Neural progenitor cell (in vitro differentiated cells): ENCODE data around the gene SCFD2. TPM values are rescaled to one million over a fixed set of nuclear protein-coding genes. Genes with fewer than 3 reads are reported as not detected.
A peak's percentile ranks its signal among the peaks of the same experiment; 100 is the strongest.

Source experiments
- DNase-seq: peaks from one replicate; pipeline ENCODE4 v3.0.0-alpha.2; 2016; ENCODE audit warnings: low spot score
- H2AFZ ChIP-seq: fragments of 200-600 bp; sonication (generic); replicated peaks from 2 replicates; pipeline ENCODE4 v1.6.1; 2016; ENCODE audit warnings: antibody characterized with exemption
- H3F3A ChIP-seq: fragments of 200-600 bp; sonication (generic); 2 replicates; pipeline ENCODE4 v1.6.1; 2016; ENCODE audit warnings: antibody characterized with exemption, low read depth
- H3K27ac ChIP-seq: fragments of 200-600 bp; sonication (generic); 2 replicates; pipeline ENCODE4 v1.5.1; 2016; ENCODE audit warnings: mild to moderate bottlenecking
- H3K27me3 ChIP-seq: fragments of 200-600 bp; sonication (generic); 2 replicates; pipeline ENCODE4 v1.6.1; 2016; ENCODE audit warnings: mild to moderate bottlenecking, moderate library complexity
- H3K36me3 ChIP-seq: fragments of 200-600 bp; sonication (generic); 2 replicates; pipeline ENCODE4 v1.5.1; 2016
- H3K4me1 ChIP-seq: fragments of 200-600 bp; sonication (generic); 2 replicates; pipeline ENCODE4 v1.6.1; 2016; ENCODE audit warnings: mixed run types
- H3K4me2 ChIP-seq: fragments of 200-600 bp; sonication (generic); 2 replicates; pipeline ENCODE4 v1.6.1; 2016
- H3K4me3 ChIP-seq: fragments of 200-600 bp; sonication (generic); 2 replicates; pipeline ENCODE4 v1.5.1; 2016
- H3K79me2 ChIP-seq: fragments of 200-600 bp; sonication (generic); 2 replicates; pipeline ENCODE4 v1.6.1; 2016; ENCODE audit warnings: low read depth
- H3K9ac ChIP-seq: fragments of 200-600 bp; sonication (generic); 2 replicates; pipeline ENCODE4 v1.6.1; 2016
- H3K9me3 ChIP-seq: fragments of 200-600 bp; sonication (generic); 2 replicates; pipeline ENCODE4 v1.5.1; 2016; ENCODE audit warnings: low read depth
- H4K20me1 ChIP-seq: fragments of 200-600 bp; sonication (generic); 2 replicates; pipeline ENCODE4 v1.6.1; 2016; ENCODE audit warnings: low read depth
- H3K27ac Mint-ChIP-seq: 3 replicates; pipeline ENCODE4 v1.8.0; 2021; ENCODE audit warnings: mixed read lengths
- H3K27me3 Mint-ChIP-seq: 2 replicates; pipeline ENCODE4 v1.8.0; 2022; ENCODE audit warnings: low read depth, mild to moderate bottlenecking, inconsistent platforms, moderate library complexity, mixed read lengths; ENCODE audit not compliant: insufficient read depth
- H3K36me3 Mint-ChIP-seq: 3 replicates; pipeline ENCODE4 v1.8.0; 2021; ENCODE audit warnings: mixed read lengths
- H3K4me1 Mint-ChIP-seq: 3 replicates; pipeline ENCODE4 v1.8.0; 2021; ENCODE audit warnings: mixed read lengths
- H3K4me3 Mint-ChIP-seq: 3 replicates; pipeline ENCODE4 v1.8.0; 2021; ENCODE audit warnings: mild to moderate bottlenecking, moderate library complexity, mixed read lengths
- H3K9me3 Mint-ChIP-seq: 3 replicates; pipeline ENCODE4 v1.8.0; 2020; ENCODE audit warnings: mixed read lengths
- EZH2 ChIP-seq: fragments of 200-600 bp; sonication (generic); IDR thresholded peaks from 2 replicates; pipeline ENCODE4 v1.6.1; 2017; ENCODE audit warnings: antibody characterized with exemption, mild to moderate bottlenecking, moderate library complexity
- EZH2phosphoT487 ChIP-seq: fragments of 200-600 bp; sonication (generic); IDR thresholded peaks from 2 replicates; pipeline ENCODE4 v1.6.1; 2017; ENCODE audit warnings: antibody characterized with exemption
- total RNA-seq: library from RNA; depleted of rRNA; stranded (reverse); fragments of >200 nt; gene quantifications from 2 replicates; pipeline ENCODE4 v1.2.3, GENCODE V29; 2015; ENCODE audit warnings: low replicate concordance
- TF ChIP-seq, protein P1 (sequence below): fragments of 200-600 bp; sonication (generic); IDR thresholded peaks from 2 replicates; pipeline ENCODE4 v1.5.1; 2017; ENCODE audit warnings: antibody characterized with exemption, mild to moderate bottlenecking

SCFD2 gene
- total RNA-seq, 1 donor from 2014 or later, result 4.8 TPM

DNA sequence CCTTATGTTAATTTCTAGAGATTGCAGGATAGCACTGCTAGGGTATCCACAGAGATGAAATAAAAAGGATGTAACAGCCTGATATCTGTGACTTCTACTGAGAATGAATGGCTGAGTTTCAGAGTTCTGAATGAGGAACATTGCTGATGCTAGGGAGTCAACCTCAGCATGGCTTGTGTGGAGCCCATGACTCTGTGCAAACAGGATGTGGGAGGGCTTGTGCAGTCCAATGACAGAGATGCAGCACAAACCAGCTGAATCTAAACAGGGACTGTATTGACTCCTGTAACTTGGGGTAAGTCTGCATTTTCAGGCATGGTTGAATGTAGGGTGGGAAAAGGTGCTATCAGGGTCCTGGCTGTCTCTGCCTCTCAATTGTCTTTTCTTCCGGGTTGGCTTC lies 509.1 kb downstream of the SCFD2 start:
- H3K27ac Mint-ChIP-seq, result peak overlapping the region; percentile 13
- H3K9me3 ChIP-seq, result no peaks in the 10 kb centered on the region

DNA sequence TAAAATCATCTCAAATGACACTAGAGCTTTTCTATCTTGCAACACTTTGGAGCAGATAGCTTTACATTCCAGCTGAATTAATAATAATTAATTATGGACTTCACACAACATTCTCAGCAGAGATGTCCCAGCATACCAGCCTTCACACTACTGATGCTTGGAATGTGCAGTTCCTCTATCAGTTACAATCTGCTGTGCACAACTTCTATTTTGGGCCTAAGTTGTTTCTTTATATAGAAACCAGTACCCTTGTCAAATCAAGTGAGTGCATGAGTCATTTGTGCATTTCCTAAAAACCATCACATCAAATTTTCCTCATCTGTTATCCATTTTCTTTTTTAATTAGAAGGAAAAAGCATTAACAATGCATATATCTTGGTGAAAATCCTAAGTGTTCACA lies 512.5 kb downstream of the SCFD2 start:
- Histone ChIP-seq H3K27ac (no peak overlapping the region), H2AFZ (no peak overlapping the region), H3K4me3 (no peak overlapping the region), H3K9me3 (no peaks in the 10 kb centered on the region), H3F3A (no peaks in the 10 kb centered on the region), H3K36me3 (no peaks in the 10 kb centered on the region), H3K4me1 (peaks cover 6% of the 10 kb centered on the region), H3K9ac (no peak overlapping the region), H3K4me2 (no peak overlapping the region), H4K20me1 (no peaks in the 10 kb centered on the region), H3K27me3 (no peaks in the 10 kb centered on the region), H3K79me2 (no peaks in the 10 kb centered on the region)
- Mint-ChIP-seq H3K4me3 (no peak overlapping the region), H3K9me3 (peaks cover 15% of the 10 kb centered on the region), H3K27me3 (peaks cover 7% of the 10 kb centered on the region), H3K4me1 (peaks cover 36% of the 10 kb centered on the region), H3K36me3 (no peaks in the 10 kb centered on the region), H3K27ac (no peak overlapping the region)
- no peak for DNase-seq
- TF ChIP-seq EZH2, result no peak
- TF ChIP-seq EZH2phosphoT487, result no peak
- TF ChIP-seq, protein P1, sequence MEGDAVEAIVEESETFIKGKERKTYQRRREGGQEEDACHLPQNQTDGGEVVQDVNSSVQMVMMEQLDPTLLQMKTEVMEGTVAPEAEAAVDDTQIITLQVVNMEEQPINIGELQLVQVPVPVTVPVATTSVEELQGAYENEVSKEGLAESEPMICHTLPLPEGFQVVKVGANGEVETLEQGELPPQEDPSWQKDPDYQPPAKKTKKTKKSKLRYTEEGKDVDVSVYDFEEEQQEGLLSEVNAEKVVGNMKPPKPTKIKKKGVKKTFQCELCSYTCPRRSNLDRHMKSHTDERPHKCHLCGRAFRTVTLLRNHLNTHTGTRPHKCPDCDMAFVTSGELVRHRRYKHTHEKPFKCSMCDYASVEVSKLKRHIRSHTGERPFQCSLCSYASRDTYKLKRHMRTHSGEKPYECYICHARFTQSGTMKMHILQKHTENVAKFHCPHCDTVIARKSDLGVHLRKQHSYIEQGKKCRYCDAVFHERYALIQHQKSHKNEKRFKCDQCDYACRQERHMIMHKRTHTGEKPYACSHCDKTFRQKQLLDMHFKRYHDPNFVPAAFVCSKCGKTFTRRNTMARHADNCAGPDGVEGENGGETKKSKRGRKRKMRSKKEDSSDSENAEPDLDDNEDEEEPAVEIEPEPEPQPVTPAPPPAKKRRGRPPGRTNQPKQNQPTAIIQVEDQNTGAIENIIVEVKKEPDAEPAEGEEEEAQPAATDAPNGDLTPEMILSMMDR, result no peak

More for the DNA sequence above, 509.1 kb downstream of the SCFD2 start:
- H3K4me1 Mint-ChIP-seq, result peaks cover 44% of the 10 kb centered on the region
- Histone ChIP-seq H3F3A (no peaks in the 10 kb centered on the region), H3K27me3 (peaks cover 23% of the 10 kb centered on the region), H3K27ac (no peak overlapping the region), H3K9ac (no peak overlapping the region), H3K4me1 (peaks cover 11% of the 10 kb centered on the region), H3K4me3 (no peak overlapping the region), H3K79me2 (no peaks in the 10 kb centered on the region), H3K4me2 (no peak overlapping the region), H2AFZ (no peak overlapping the region), H3K36me3 (no peaks in the 10 kb centered on the region), H4K20me1 (no peaks in the 10 kb centered on the region)
- no peaks in the 10 kb centered on the region for H3K36me3 Mint-ChIP-seq
- H3K4me3 Mint-ChIP-seq, result no peak overlapping the region
- H3K27me3 Mint-ChIP-seq, result peaks cover 12% of the 10 kb centered on the region
- no peak for DNase-seq
- peaks cover 21% of the 10 kb centered on the region for H3K9me3 Mint-ChIP-seq
- TF ChIP-seq, protein P1, result no peak
- TF ChIP-seq EZH2phosphoT487 (no peak), EZH2 (no peak)

DNA sequence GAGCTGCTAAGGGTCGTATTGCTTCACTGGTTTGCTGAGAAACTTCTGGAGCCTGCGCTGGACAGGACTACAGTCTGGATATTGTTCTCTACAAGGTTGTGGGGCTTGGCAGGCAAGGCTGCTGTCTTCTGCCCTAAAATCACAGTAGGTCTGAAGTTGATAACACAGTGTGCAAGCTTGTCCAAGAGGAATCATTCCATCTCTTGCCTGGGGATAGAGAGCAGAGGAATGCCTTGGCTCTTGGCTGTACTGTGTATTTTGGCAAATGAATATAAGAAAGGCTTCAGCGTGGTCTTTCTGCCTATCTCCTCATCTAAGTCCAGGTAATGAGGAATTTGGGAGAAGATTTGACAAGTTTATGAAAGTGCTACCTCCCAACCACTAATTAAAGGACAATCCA lies 513.1 kb downstream of the SCFD2 start:
- no peak for DNase-seq
- H3K36me3 ChIP-seq, result no peaks in the 10 kb centered on the region
- Mint-ChIP-seq H3K4me1 (peaks cover 36% of the 10 kb centered on the region), H3K9me3 (peaks cover 9% of the 10 kb centered on the region), H3K27ac (peak overlapping the region; percentile 13), H3K4me3 (no peak overlapping the region), H3K27me3 (peaks cover 6% of the 10 kb centered on the region), H3K36me3 (no peaks in the 10 kb centered on the region)
- no peaks in the 10 kb centered on the region for H3K9me3 ChIP-seq
- H3K4me3 ChIP-seq, result no peak overlapping the region
- H3K27me3 ChIP-seq, result no peaks in the 10 kb centered on the region
- no peaks in the 10 kb centered on the region for H3F3A ChIP-seq
- H4K20me1 ChIP-seq, result no peaks in the 10 kb centered on the region
- H3K4me2 ChIP-seq, result no peak overlapping the region
- no peak for TF ChIP-seq EZH2phosphoT487
- no peak for TF ChIP-seq EZH2
- TF ChIP-seq, protein P1, result no peak
- peaks cover 6% of the 10 kb centered on the region for H3K4me1 ChIP-seq
- H2AFZ ChIP-seq, result peak overlapping the region; percentile 42
- no peak overlapping the region for H3K27ac ChIP-seq
- H3K79me2 ChIP-seq, result no peaks in the 10 kb centered on the region
- H3K9ac ChIP-seq, result no peak overlapping the region
